ENCODE data around the gene RAD51B.

DNA sequence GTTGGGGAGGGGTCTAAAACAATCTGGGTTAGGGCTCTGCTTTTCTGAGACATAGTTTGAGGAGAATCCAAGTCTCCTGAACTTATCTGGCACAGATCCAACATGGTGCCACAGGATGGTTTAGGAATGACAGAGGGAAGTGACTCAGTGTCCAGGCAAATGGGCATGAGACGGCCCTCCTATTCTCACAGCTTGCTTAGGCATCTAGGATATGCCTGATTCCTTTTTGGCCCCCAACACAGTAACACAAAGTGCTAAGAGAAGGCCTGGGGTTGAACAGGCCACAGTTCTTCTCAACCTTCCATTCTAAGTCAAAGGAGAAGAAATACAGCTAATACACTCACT lies 855.6 kb downstream of the RAD51B start:
- TF ChIP-seq, protein P1, sequence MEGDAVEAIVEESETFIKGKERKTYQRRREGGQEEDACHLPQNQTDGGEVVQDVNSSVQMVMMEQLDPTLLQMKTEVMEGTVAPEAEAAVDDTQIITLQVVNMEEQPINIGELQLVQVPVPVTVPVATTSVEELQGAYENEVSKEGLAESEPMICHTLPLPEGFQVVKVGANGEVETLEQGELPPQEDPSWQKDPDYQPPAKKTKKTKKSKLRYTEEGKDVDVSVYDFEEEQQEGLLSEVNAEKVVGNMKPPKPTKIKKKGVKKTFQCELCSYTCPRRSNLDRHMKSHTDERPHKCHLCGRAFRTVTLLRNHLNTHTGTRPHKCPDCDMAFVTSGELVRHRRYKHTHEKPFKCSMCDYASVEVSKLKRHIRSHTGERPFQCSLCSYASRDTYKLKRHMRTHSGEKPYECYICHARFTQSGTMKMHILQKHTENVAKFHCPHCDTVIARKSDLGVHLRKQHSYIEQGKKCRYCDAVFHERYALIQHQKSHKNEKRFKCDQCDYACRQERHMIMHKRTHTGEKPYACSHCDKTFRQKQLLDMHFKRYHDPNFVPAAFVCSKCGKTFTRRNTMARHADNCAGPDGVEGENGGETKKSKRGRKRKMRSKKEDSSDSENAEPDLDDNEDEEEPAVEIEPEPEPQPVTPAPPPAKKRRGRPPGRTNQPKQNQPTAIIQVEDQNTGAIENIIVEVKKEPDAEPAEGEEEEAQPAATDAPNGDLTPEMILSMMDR (IDR thresholded peaks at IDR 0.05 in 2 of 3, conservative IDR thresholded peaks at IDR 0.05 in 1 of 3; ENCODE audit: borderline replicate concordance in 1 of 3, insufficient read depth in 1 of 3, low read depth in 2 of 3, low read length in 2 of 3), result no peak
- TF ChIP-seq POLR2AphosphoS5 (IDR thresholded peaks at IDR 0.05; ENCODE audit: low read depth, low read length), result no peak
- TF ChIP-seq FOSL1 (IDR thresholded peaks at IDR 0.05; ENCODE audit: low read depth), result peak; percentile 40; the same call in 1 of the 2 replicates
- no peak; the same call in 1 of the 2 replicates for TF ChIP-seq ZFX (IDR thresholded peaks at IDR 0.05)
- no peak for TF ChIP-seq POLR2A (IDR thresholded peaks at IDR 0.05; ENCODE audit: borderline replicate concordance, extremely low read depth, insufficient read depth, insufficient read length)
- TF ChIP-seq CEBPB (IDR thresholded peaks at IDR 0.05; ENCODE audit: low read depth), result no peak
- no peak for TF ChIP-seq EZH2 (IDR thresholded peaks at IDR 0.05)
- TF ChIP-seq, protein P2, sequence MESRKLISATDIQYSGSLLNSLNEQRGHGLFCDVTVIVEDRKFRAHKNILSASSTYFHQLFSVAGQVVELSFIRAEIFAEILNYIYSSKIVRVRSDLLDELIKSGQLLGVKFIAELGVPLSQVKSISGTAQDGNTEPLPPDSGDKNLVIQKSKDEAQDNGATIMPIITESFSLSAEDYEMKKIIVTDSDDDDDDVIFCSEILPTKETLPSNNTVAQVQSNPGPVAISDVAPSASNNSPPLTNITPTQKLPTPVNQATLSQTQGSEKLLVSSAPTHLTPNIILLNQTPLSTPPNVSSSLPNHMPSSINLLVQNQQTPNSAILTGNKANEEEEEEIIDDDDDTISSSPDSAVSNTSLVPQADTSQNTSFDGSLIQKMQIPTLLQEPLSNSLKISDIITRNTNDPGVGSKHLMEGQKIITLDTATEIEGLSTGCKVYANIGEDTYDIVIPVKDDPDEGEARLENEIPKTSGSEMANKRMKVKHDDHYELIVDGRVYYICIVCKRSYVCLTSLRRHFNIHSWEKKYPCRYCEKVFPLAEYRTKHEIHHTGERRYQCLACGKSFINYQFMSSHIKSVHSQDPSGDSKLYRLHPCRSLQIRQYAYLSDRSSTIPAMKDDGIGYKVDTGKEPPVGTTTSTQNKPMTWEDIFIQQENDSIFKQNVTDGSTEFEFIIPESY (IDR thresholded peaks at IDR 0.05; ENCODE audit: extremely low read depth, insufficient replicate concordance, low read length), result no peak
- no peak for TF ChIP-seq EZH2phosphoT487 (IDR thresholded peaks at IDR 0.05; ENCODE audit: borderline replicate concordance)
- TF ChIP-seq SP1 (IDR thresholded peaks at IDR 0.05; ENCODE audit: low read depth), result peak; percentile 26; the same call in 1 of the 2 replicates

All from HCT116 (cell line).